Hematopoietic multipotent progenitor cell treated with erythropoietin and hydrocortisone succinate and interleukin-3 and kit ligand, for 17 days (in vitro differentiated cells): ENCODE results near the gene ITIH6.
"Not testable (repeated sequence)": the region's sequence is repeated elsewhere in the genome, so short reads cannot be mapped to it uniquely, and the experiment has no call there.

Source experiments
- DNase-seq: peaks from one replicate; pipeline ENCODE4 v3.0.0-alpha.2; 2015; ENCODE audit warnings: low spot score

ITIH6 gene

GRCh38 chrX:54798137-54798536, at the start of gene ITIH6:
Gene ITIH6, minus strand, starts transcription at chrX:54798255. Its CDS starts 45 bp downstream, at chrX:54798210.
- DNase-seq: no peak

GRCh38 chrX:54847700-54848099, 49.6 kb upstream of the ITIH6 start:
- DNase-seq: not testable (repeated sequence)

DNA sequence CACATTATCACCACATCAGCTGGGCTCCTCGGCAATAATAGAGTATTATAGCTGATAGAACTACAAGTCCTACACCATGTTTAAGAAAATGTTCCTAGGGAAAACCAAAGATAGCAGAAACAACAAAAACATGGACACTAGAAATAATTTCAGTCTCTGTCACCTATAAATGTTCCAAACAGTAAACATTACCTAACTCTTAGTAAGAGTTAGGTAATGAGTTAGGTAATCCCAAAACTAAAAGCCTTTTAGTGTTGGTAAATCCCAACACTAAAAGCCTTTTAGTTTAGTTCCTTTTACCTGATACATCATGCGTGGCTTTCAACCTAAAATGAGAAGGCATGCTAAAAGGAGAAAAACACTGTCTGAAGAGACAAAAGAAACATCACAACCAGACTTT, 45.0 kb upstream of the ITIH6 start:
- no peak for DNase-seq

GRCh38 chrX:54842607-54843006, 44.6 kb upstream of the ITIH6 start:
- DNase-seq: no peak

- DNase-seq: not testable (repeated sequence)
These were observed 43.3 kb upstream of the ITIH6 start for GRCh38 chrX:54841184-54841874.

DNA sequence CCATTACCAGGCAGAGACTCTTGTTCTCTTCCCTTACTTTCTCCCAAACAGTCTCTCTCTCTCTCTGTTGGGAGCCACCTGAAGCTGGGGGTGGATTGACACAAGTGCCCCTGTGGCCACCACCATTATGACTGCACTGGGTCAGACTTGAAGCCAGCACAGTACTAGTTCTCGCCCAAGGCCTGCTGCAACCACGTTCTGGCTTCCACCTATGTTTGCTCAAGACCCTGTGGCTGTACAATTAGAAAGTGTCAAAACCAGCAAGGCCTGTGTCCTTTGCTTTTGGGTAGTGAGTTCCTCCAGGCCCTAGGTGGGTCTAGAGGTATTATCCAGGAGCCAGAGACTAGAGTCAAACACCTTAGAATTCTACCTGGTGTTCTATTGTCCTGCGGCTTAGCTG, 40.5 kb upstream of the ITIH6 start:
- no peak for DNase-seq

- DNase-seq: no peak
These were observed 28.5 kb upstream of the ITIH6 start for GRCh38 chrX:54826598-54826997.

DNA sequence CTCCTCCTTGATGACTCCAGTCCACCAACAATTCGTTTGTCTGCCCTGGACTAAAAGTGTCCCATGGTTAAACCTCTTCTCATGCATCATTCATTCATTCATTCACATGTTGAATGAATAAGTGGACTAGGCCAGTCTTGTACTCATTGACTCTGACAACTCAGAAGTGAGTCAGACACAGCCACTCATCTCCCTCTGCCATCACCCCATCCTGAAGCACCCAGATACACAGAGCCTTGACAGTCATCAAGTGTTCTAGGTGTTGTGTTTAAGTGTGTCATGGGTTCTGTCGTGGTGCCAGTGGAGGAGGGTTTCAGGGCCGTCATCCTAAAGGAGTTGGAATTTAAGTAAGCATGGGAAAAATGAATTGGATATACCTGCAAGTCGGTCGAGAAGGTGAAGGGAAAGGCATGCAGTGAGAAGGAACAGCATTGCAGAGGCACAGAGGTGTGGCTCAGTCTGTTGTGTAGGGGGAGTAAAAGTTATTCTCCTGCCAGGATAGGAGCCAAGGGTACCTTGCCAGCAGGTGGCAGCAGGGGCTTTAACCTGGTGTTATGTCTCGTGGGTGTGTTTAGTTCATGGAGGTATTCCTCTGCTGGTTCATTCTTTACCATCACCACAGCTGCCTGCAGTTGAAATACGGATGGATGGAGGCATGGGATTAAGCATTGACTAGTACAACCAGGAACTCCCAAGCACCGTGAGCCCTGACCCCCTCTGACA, 27.8 kb upstream of the ITIH6 start:
- peak; percentile 15 for DNase-seq

- no peak for DNase-seq
These were observed 26.7 kb upstream of the ITIH6 start for GRCh38 chrX:54824722-54825121.

DNA sequence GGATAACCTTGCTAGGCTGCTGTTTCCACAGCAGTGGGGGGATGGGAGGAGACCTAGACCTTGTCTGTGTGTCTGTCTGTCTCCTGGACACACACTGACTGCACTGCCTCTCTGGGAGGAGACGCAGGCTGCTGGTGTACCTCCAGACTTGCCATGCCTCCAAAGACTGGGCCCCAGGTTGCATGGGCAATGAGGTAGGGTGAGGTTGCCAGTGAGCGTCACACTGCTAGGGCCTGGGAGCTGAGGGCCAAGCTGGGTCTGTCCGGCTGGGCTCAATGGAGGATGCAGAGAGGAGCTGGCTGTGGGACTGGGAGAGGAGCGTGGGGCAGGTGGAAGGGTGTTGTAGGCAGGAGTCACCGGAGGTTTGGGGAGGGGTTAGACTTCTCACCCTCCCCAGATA, 26.1 kb upstream of the ITIH6 start:
- DNase-seq: no peak

DNA sequence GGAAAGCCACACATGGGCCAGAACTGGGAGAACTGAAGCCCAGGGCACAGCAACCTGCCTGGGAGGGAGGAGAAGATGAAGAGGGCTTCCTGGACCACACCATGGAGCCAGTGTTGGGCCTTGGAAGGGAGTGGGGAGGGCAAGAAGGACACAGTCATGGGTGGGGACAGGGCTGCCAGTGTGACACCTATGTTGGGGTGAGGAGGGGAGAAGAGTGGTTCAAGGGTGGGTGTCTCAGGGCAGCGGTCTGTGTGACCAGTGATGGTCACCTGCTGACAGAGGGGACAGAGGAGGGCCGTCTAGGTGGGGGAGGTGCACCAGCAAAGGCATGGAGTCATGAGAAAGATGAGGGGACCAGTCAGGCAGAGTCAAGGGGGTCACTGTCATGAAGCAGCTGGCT, 23.3 kb upstream of the ITIH6 start:
- DNase-seq: no peak

- DNase-seq: no peak
These were observed 22.7 kb upstream of the ITIH6 start for GRCh38 chrX:54820737-54821136.

DNA sequence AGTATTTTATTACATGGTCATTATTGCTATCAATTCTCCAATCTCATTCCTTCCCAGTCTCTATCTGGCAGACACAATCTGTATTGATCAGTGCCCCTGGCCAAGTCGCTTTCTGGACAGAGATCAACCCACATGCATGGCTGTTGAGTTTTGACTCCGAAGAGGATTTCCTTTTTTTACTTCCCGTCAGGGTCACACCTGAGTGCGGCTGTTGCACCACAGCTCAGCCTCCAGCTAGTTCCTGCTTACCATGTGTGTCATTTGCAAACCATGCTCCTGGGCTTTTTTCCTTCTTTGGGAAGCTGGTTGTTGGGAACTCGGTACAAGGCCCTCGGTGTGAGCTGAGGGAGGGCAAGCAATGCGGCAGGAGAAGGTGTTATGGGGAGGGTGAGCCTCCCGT, 21.1 kb upstream of the ITIH6 start:
- no peak for DNase-seq

DNA sequence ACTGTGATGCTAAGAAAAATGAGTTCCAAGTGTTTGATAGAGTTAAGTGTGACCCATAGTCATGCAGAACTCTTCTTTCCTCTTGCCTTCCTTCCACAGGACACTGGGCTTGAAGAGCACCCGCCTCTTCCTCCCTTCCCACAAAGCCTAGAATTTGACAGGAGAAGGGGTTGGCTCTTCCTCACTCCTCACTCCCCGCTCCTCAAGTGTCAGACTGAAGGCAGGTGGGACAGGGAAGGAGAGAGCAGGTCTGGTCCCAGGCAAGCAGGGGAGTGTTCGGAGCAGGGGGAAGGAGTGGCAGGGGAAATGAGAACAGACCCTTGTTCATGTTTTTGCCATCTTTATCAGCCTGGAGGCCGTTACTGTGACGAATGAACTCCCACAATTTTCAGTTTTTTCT, 20.2 kb upstream of the ITIH6 start:
- no peak for DNase-seq

DNA sequence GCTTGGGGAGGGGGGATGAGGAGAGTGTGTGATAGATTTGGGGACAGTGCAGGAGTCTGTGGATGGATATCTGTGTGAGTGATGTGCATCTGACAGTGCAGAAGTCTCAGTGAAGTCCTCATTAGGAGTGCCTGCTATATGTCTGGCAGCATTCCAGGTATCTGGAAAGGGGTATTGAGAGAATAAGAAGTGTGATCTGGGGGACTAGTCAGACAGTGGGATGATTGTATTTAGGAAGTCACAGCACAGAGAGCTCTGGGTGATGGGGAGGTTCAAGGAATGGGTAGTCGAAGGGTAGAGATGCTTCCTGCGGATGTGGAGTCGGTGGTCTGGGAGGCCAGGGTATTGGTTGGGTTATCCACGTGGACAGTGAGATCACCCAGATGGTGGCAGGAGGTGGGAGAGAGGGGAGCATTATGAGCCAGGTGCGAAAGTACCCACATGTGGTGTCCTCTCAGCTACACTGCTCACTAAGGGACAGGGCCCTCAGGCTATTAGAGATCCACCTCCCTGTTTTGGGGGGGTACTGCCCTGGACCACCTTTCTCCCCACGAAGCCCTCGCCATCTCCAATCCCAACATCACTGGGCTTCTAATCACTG, 19.3 kb upstream of the ITIH6 start:
- DNase-seq: no peak

- DNase-seq: no peak
These were observed 14.3 kb upstream of the ITIH6 start for GRCh38 chrX:54812306-54812705.

- DNase-seq: no peak
These were observed 13.3 kb upstream of the ITIH6 start for GRCh38 chrX:54811301-54811885.

DNA sequence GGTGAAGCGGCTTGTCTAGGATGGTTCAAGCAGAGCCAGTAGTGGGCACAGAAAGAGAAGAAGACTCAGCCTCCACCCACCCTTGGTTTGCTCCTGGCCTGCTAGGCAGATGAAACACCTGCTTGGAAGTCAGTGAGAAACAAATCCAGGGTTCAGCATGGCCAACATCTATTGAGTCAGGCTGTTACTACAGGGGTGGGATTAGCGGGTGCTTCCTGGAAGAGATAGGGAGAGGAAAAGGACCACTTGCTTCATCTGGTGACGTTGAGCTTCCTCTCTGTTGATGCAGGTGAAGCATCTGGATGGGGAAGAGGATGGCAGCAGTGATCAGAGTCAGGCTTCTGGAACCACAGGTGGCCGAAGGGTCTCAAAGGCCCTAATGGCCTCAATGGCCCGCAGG, 12.5 kb upstream of the ITIH6 start:
- no peak for DNase-seq

DNA sequence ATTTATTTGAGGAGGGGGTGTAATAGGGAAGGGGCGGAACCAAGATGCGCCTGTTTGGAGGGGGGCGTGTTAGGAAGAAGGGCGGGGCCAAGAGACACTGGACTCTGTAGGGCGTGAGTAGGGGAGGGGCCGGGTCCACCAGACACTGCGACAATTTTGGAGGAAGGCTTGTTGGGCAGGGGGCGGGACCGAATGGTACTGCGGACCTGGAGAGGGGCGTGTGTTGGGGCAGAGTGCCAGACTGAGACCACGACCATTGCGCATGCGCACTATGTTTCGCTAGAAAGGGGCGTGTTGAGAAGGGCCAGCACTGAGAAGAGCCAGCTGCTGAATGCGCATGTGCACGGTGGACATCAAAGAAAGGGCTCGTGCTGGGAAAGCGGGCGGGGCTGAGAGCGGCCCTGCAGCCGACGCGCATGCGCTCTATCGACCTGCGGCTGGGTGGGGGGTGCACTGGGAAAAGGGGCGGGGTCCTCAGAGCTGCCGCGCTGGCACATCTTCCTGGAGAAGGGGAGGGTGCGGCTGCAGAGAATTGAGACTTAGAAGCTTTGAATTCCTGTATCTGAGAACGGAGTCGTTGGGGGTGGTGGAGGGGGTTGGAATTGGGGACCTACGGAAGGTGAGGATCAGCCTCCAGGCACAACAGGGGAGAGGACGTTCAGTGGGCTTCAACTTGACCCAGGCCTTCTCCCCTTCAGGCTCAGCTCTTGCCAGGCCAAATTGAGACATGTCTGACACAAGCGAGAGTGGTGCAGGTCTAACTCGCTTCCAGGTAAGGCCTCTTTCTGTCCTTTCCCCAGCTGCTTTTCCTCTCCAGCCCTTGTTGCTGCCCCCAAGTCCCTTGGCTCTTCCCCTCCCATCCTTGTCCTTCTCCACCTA, 10.8 kb upstream of the ITIH6 start:
- peak; percentile 90 for DNase-seq

DNA sequence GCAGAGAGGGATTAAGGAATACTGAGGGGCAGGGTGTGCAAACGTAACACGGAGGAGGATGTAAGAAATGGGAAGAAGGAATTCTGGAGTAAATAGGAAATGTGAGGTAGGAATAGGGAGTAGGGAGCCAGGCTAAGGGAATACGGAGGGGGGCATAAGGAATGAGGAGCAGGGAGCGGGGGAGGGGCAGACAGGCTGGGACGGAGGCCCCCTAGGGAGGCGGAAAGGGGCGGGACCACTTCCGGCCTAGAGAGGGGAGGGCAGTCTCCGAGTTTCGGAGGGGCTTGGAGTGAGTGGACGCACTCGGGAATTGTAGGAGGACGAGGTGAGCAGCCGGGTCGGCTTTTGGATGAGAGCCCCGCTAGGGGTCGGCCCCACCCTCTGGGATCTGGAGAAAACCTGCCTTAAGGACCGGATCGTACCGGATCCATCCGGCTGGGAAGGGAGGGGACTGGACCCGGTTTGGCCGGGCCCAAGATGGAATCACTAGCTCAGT, 10.1 kb upstream of the ITIH6 start:
- DNase-seq: no peak

GRCh38 chrX:54807524-54808108, 9.6 kb upstream of the ITIH6 start, which contains the start of gene MAGED2:
Gene MAGED2, plus strand, starts transcription at chrX:54807745. Its CDS starts 1,587 bp downstream, at chrX:54809332.
- DNase-seq: no peak
